Central memory CD8-positive, alpha-beta T cell (primary cell): ENCODE results near the gene TBX1.

Experiments used
- ATAC-seq: fragments of 150-1000 bp; cut with Tn5 transposase; replicated peaks from 2 replicates; pipeline ENCODE4 v1.10.0; 2022; ENCODE audit warnings: mild to moderate bottlenecking, moderate FRiP score, moderate number of reproducible peaks; ENCODE audit not compliant: poor library complexity, severe bottlenecking; ENCODE audit errors: extremely low read depth
- DNase-seq, 2 donors: peaks; one replicate each; pipeline ENCODE4 v3.0.0; 2021; ENCODE audit warnings: low spot score in 2 of 2
- H3K27ac Mint-ChIP-seq: one replicate; pipeline ENCODE4 v1.8.0; 2022; ENCODE audit warnings: low read depth, mild to moderate bottlenecking, moderate library complexity, mixed read lengths
- H3K27me3 Mint-ChIP-seq: one replicate; pipeline ENCODE4 v1.8.0; 2022; ENCODE audit warnings: mixed read lengths
- H3K36me3 Mint-ChIP-seq: one replicate; pipeline ENCODE4 v1.8.0; 2022; ENCODE audit warnings: mild to moderate bottlenecking, moderate library complexity, mixed read lengths; ENCODE audit not compliant: insufficient read depth
- H3K4me1 Mint-ChIP-seq: one replicate; pipeline ENCODE4 v1.8.0; 2022; ENCODE audit warnings: mixed read lengths
- H3K4me3 Mint-ChIP-seq: one replicate; pipeline ENCODE4 v1.8.0; 2022; ENCODE audit warnings: mild to moderate bottlenecking, moderate library complexity, mixed read lengths
- H3K9me3 Mint-ChIP-seq: one replicate; pipeline ENCODE4 v1.8.0; 2022; ENCODE audit warnings: mixed read lengths

The TBX1 gene

GRCh38 chr22:19793161-19793560 lies 32.6 kb downstream of the TBX1 start:
- Mint-ChIP-seq H3K9me3 (peaks cover 11% of the 10 kb centered on the region), H3K27me3 (no peaks in the 10 kb centered on the region), H3K4me3 (no peak overlapping the region), H3K36me3 (peaks cover 3% of the 10 kb centered on the region), H3K27ac (no peak overlapping the region), H3K4me1 (peaks cover 5% of the 10 kb centered on the region)
- ATAC-seq (no peak), DNase-seq (no peak)

GRCh38 chr22:19793661-19794310 lies 33.2 kb downstream of the TBX1 start:
- no peak overlapping the region for H3K27ac Mint-ChIP-seq
- ATAC-seq, result no peak
- peaks cover 3% of the 10 kb centered on the region for H3K36me3 Mint-ChIP-seq
- peaks cover 5% of the 10 kb centered on the region for H3K4me1 Mint-ChIP-seq
- no peaks in the 10 kb centered on the region for H3K27me3 Mint-ChIP-seq
- no peak for DNase-seq
- H3K4me3 Mint-ChIP-seq, result no peak overlapping the region
- H3K9me3 Mint-ChIP-seq, result peaks cover 11% of the 10 kb centered on the region

- H3K36me3 Mint-ChIP-seq, result peaks cover 3% of the 10 kb centered on the region
- peaks cover 11% of the 10 kb centered on the region for H3K9me3 Mint-ChIP-seq
- peaks cover 10% of the 10 kb centered on the region for H3K4me1 Mint-ChIP-seq
- no peaks in the 10 kb centered on the region for H3K27me3 Mint-ChIP-seq
- H3K27ac Mint-ChIP-seq, result no peak overlapping the region
- DNase-seq (no peak), ATAC-seq (no peak)
- H3K4me3 Mint-ChIP-seq, result no peak overlapping the region
Measured at GRCh38 chr22:19795617-19796008, 35.0 kb downstream of the TBX1 start.

DNA sequence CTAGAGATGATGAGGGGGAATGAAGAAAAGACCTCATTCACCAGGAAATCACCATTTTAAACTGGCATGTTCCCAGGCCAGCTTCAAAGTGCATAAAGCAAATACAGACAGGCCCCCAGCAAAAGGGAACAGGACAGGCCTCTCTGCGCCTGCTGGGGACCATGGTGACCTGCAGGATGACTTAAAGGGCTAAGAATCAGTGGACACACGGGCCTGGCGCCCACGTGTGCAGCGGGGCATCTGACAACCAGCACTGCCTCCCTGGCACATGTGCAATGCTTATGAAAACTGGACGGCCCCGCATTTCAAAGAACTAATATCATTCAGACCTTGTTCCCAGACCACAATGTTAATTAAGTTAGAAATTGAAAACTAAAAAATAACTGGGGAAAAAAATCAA lies 35.6 kb downstream of the TBX1 start:
- Mint-ChIP-seq H3K9me3 (peaks cover 11% of the 10 kb centered on the region), H3K27ac (no peak overlapping the region), H3K27me3 (no peaks in the 10 kb centered on the region), H3K4me3 (no peak overlapping the region), H3K36me3 (peaks cover 3% of the 10 kb centered on the region), H3K4me1 (peaks cover 10% of the 10 kb centered on the region)
- ATAC-seq, result no peak
- no peak for DNase-seq

GRCh38 chr22:19797086-19798002 lies 36.8 kb downstream of the TBX1 start:
- Mint-ChIP-seq H3K36me3 (peaks cover 3% of the 10 kb centered on the region), H3K9me3 (peaks cover 4% of the 10 kb centered on the region), H3K4me3 (no peak overlapping the region), H3K4me1 (peaks cover 10% of the 10 kb centered on the region), H3K27ac (no peak overlapping the region), H3K27me3 (no peaks in the 10 kb centered on the region)
- no peak for DNase-seq
- no peak for ATAC-seq

DNA sequence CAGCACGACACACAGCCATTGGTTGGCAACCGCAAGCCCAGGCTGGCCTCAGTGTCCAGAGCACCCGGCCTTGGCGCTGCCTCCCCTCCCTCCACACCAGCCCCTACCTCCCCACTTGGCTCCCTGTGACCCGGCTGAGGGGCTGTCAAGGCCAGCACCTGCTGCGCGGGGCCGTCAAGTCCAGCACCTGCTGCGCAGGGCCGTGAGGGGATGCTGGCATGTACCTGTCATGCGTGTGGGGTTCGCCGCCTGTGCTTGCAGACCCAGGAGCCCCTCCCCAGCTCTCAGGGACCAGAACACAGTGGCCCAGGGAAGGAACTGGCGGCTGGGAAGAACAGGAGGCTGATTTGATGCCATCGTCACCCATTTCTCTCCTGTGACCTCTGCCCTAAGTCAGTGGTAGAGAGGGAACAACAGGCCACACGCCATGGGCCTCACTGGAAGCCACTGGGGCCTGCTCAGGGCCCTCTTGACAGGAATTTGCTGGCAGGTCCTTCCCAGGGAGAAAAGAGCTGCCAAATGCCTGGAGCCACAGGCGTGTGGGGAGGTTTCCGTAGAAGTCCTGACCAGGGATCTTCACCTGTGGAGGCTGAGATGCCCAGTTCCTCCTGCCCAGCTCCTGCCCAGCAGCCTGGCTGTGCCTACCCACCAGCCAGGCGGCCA lies 37.6 kb downstream of the TBX1 start:
- no peak for ATAC-seq
- Mint-ChIP-seq H3K27ac (no peak overlapping the region), H3K4me1 (peaks cover 10% of the 10 kb centered on the region), H3K4me3 (no peak overlapping the region), H3K36me3 (peaks cover 3% of the 10 kb centered on the region), H3K9me3 (no peaks in the 10 kb centered on the region), H3K27me3 (no peaks in the 10 kb centered on the region)
- DNase-seq, result no peak

DNA sequence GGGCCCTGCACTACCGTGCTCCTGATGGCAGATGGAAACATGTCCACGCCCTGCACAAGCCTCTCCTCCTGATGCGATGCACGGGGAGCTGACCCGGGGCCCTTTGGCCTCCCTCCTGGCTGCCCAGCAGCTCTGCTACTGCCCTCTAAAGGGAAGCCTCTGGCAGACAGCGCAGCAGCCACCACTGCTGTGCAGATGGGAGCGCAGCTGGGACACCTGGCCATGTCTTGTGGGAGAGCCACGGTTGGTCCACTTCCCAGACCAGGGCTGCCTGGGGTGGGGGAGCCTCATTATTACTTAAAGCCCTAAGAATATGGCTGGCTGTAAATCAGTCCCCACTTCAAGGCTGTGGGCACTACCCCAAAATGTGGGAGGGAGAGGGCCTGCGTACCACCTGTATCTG lies 38.3 kb downstream of the TBX1 start:
- H3K9me3 Mint-ChIP-seq, result no peaks in the 10 kb centered on the region
- DNase-seq, result no peak
- no peak overlapping the region for H3K27ac Mint-ChIP-seq
- no peaks in the 10 kb centered on the region for H3K27me3 Mint-ChIP-seq
- peaks cover 10% of the 10 kb centered on the region for H3K4me1 Mint-ChIP-seq
- no peak for ATAC-seq
- no peak overlapping the region for H3K4me3 Mint-ChIP-seq
- peaks cover 3% of the 10 kb centered on the region for H3K36me3 Mint-ChIP-seq

DNA sequence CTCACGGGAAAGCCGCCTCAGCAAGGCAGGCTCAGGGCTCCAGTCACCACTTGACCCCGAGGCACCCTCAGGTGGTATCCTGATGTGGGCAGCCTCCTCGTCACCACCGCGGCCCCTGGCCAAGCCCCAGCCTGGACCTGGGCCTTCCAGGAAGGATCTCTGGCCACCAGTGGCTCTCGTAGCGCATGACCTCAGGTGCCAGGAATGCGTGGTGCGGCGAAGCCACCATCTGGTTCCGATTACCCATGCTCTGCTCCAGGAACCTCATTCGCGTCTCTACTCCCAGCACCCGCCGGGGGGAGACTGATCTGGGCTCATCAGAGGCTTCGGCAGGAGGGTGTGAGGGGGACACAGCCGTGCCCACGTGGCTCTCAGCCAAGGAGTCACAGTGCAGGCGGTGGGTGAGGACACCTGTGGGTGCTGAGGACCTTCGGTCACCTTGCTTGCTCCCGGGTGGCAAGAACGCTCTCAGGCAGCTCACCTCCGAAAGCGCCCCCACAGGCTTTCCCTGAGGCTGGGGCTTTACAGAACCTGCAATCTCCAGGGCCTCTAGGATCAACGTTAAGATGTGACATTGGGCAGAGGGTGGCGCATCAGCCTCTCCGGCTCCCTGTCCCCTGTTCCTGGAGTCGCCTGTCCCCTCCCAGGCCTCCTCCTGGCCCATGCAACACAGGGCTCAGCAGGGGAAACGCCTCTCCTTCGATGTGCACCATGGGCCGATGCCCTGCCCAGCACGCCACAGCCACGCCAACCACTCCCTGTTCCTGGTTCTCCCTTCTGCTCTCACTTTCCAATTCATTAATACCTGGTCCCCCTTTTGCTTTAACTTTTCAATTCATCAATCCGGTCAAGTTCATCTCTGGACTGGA lies 39.0 kb downstream of the TBX1 start:
- DNase-seq (no peak), ATAC-seq (no peak)
- no peaks in the 10 kb centered on the region for H3K9me3 Mint-ChIP-seq
- no peak overlapping the region for H3K27ac Mint-ChIP-seq
- no peaks in the 10 kb centered on the region for H3K27me3 Mint-ChIP-seq
- peaks cover 5% of the 10 kb centered on the region for H3K36me3 Mint-ChIP-seq
- H3K4me1 Mint-ChIP-seq, result peaks cover 10% of the 10 kb centered on the region
- no peak overlapping the region for H3K4me3 Mint-ChIP-seq

DNA sequence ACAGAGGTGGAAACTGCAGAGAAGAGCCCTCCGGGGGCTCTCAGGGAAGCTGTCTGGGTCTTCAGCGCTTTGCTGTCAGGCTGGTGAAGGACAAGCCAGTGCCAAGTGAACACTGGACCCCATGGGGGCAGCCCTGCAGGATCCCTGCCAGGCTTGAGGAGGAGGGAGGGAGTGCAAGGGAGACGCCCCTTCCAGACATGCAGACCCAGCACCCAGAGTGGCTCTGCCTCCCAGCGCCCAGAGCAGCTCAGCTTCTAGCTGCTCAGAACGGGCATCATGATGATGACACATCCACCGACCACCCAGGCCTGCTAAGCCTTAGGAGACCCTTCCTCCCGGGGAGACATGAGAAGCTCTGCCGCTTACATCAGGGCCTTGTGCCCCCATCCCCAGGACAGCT lies 39.7 kb downstream of the TBX1 start:
- H3K27ac Mint-ChIP-seq, result no peak overlapping the region
- H3K4me1 Mint-ChIP-seq, result peaks cover 5% of the 10 kb centered on the region
- H3K9me3 Mint-ChIP-seq, result no peaks in the 10 kb centered on the region
- ATAC-seq (no peak), DNase-seq (no peak)
- H3K36me3 Mint-ChIP-seq, result peaks cover 5% of the 10 kb centered on the region
- H3K4me3 Mint-ChIP-seq, result no peak overlapping the region
- no peaks in the 10 kb centered on the region for H3K27me3 Mint-ChIP-seq

DNA sequence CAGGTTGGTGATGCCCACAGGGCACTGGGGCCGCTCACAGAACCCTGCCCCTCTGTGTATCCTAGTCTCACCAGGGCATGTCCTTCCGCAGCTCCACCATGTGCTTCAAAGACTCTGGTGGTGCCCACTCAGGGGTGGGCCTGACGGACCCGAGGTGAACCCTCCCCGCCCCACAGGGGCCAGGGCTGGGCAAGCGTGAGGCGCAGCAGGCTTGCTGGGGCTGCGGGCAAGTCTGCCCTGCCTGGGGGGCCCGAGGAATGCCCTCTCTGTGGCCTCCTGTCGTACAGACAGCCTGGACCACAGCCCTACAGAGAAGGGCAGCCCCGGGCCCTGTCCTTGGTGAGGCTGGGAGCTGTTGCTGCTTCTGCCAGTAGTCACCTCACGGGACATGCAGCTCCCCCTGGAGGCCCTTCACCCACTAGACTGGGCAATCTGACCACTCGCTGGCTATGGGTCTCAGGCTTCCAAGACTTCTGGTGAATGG lies 40.2 kb downstream of the TBX1 start:
- Mint-ChIP-seq H3K27me3 (no peaks in the 10 kb centered on the region), H3K4me1 (peaks cover 5% of the 10 kb centered on the region), H3K27ac (no peak overlapping the region), H3K36me3 (peaks cover 3% of the 10 kb centered on the region), H3K4me3 (no peak overlapping the region), H3K9me3 (no peaks in the 10 kb centered on the region)
- no peak for DNase-seq
- no peak for ATAC-seq

GRCh38 chr22:19801340-19802000 lies 40.9 kb downstream of the TBX1 start:
- Mint-ChIP-seq H3K4me1 (peaks cover 5% of the 10 kb centered on the region), H3K27me3 (no peaks in the 10 kb centered on the region), H3K27ac (no peak overlapping the region), H3K9me3 (no peaks in the 10 kb centered on the region), H3K36me3 (peaks cover 4% of the 10 kb centered on the region), H3K4me3 (no peak overlapping the region)
- ATAC-seq, result no peak
- DNase-seq, result no peak
